GM12891 (cell line): ENCODE results near the gene ANKZF1. TPM values are rescaled to one million over a fixed set of nuclear protein-coding genes. Genes with fewer than 3 reads are reported as not detected.
A peak's percentile ranks its signal among the peaks of the same experiment; 100 is the strongest.

Experiments used
- DNase-seq: peaks from one replicate; pipeline ENCODE4 v3.0.0; 2011; ENCODE audit warnings: low spot score; ENCODE audit not compliant: insufficient read length
- FAIRE-seq: peaks from 2 replicates; lab custom pipeline; 2011; peaks lifted over from hg19 to GRCh38; lab: Jason Lieb, UNC
- PAX5 ChIP-seq: IDR thresholded peaks from 2 replicates; pipeline ENCODE4 v1.6.1; 2011; ENCODE audit warnings: low read length, moderate library complexity, mild to moderate bottlenecking; ENCODE audit not compliant: insufficient read depth, severe bottlenecking
- POLR2A ChIP-seq: IDR thresholded peaks from 2 replicates; pipeline ENCODE4 v1.6.1; 2011; ENCODE audit warnings: low read depth, low read length, control low read depth
- POLR2AphosphoS5 ChIP-seq: IDR thresholded peaks from 2 replicates; pipeline ENCODE4 v1.6.1; 2011; ENCODE audit warnings: low read depth, low read length, control low read depth
- POU2F2 ChIP-seq: IDR thresholded peaks from 2 replicates; pipeline ENCODE4 v1.6.1; 2011; ENCODE audit warnings: low read depth, mild to moderate bottlenecking, control low read depth, low read length, moderate library complexity
- SPI1 ChIP-seq: IDR thresholded peaks from 2 replicates; pipeline ENCODE4 v1.6.1; 2011; ENCODE audit warnings: low read depth, low read length, control low read depth
- TAF1 ChIP-seq: IDR thresholded peaks from 2 replicates; pipeline ENCODE4 v1.6.1; 2011; ENCODE audit warnings: low read depth, low read length, control low read depth
- polyA plus RNA-seq: library from polyadenylated mRNA; unstranded; fragments of >200 nt; gene quantifications from one replicate; pipeline ENCODE4 v1.2.1, GENCODE V29; 2012; ENCODE audit warnings: low read depth, missing spikeins, inconsistent platforms; ENCODE audit not compliant: missing spikeins

Gene ANKZF1
- polyA plus RNA-seq: 55.5 TPM

- TF ChIP-seq PAX5 (no peak), POLR2A (peak; percentile 84), SPI1 (no peak), POU2F2 (peak; percentile 62; the same call in 1 of the 2 replicates), TAF1 (peak; percentile 83), POLR2AphosphoS5 (peak; percentile 89)
- FAIRE-seq (peak; percentile 99), DNase-seq (peak; percentile 99)
These were observed at the start of gene ANKZF1, which contains the start of gene ATG9A for GRCh38 chr2:219229305-219230058. TSS of gene ANKZF1 (plus strand) at chr2:219229806. CDS start at chr2:219230258, 452 bp downstream. TSS of gene ATG9A (minus strand) at chr2:219229636. CDS start at chr2:219228024, 1,612 bp downstream.

DNA sequence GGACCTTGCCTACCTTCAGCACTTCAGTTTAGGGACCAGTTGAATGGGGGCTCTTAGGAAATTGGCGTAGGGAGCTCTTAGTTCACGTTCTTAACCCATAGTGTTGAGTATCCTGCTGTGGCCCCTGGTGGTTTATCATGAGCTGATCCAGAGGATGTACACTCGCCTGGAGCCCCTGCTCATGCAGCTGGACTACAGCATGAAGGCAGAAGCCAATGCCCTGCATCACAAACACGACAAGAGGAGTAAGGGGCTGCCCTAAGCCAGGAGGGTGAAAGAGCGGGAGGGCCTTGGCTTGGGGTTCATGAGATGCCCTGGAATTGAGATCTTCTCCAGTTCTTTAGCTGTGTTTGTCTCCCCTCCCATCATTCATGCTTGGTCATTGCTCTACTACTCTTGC is 48.6 kb upstream of the ANKZF1 start:
- no peak for DNase-seq
- no peak for TF ChIP-seq PAX5
- no peak for TF ChIP-seq POLR2A
- no peak for TF ChIP-seq TAF1
- TF ChIP-seq POLR2AphosphoS5: no peak
- no peak for TF ChIP-seq POU2F2
- TF ChIP-seq SPI1: no peak
- no peak for FAIRE-seq

- no peak for DNase-seq
- TF ChIP-seq PAX5 (no peak), TAF1 (no peak), SPI1 (no peak), POLR2A (no peak), POLR2AphosphoS5 (no peak), POU2F2 (no peak)
- no peak for FAIRE-seq
These were observed 48.1 kb upstream of the ANKZF1 start for GRCh38 chr2:219181531-219181930.

GRCh38 chr2:219182331-219183150 is 47.1 kb upstream of the ANKZF1 start:
- FAIRE-seq (no peak), DNase-seq (no peak)
- TF ChIP-seq POU2F2 (no peak), TAF1 (no peak), POLR2A (no peak), POLR2AphosphoS5 (no peak), PAX5 (no peak), SPI1 (no peak)

GRCh38 chr2:219183151-219183772 is 46.3 kb upstream of the ANKZF1 start:
- TF ChIP-seq POLR2A: no peak
- no peak for TF ChIP-seq TAF1
- no peak for TF ChIP-seq POU2F2
- TF ChIP-seq SPI1: no peak
- no peak for TF ChIP-seq POLR2AphosphoS5
- no peak for TF ChIP-seq PAX5
- no peak for FAIRE-seq
- DNase-seq: no peak

- FAIRE-seq: no peak
- no peak for TF ChIP-seq POU2F2
- TF ChIP-seq POLR2A: no peak
- TF ChIP-seq SPI1: no peak
- TF ChIP-seq PAX5: no peak
- no peak for TF ChIP-seq TAF1
- TF ChIP-seq POLR2AphosphoS5: no peak
These were observed 45.5 kb upstream of the ANKZF1 start for GRCh38 chr2:219184121-219184520.

DNA sequence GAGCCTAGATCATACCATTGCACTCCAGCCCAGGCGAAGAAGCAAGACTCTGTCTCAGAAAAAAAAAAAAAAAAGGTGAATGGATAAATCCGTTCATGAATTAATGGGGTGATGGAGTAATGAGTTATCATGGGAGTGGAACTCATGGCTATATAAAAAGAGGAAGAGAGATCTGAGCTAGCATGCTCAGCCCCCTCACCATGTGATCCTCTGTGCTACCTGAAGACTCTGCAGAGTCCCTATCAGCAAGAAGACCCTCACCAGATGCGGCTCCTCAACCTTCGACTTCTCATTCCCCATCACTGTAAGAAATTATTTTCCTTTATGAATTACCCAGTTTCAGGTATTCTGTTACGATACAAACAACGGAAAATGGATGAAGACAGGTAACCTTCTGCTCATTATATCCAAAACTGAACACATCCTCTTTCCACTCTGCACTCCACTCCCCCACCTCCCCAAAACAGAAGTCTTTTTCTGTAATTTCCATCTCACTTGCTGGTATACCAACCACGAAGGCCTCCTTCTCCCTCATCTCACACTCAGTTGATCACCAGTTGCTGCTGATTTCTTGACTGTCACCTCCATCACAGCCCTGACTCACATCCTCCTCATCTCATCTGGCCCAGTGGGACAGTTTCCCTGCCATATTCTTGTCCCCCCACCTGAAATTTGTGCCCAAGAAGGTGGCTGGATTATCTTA is 42.7 kb upstream of the ANKZF1 start:
- no peak for DNase-seq
- peak; percentile 59 for FAIRE-seq
- TF ChIP-seq SPI1: peak; percentile 75
- TF ChIP-seq POLR2A: no peak

More at GRCh38 chr2:219184121-219184520, 45.5 kb upstream of the ANKZF1 start:
- DNase-seq: no peak

GRCh38 chr2:219197388-219197787 is 32.2 kb upstream of the ANKZF1 start:
- TF ChIP-seq POLR2AphosphoS5 (no peak), POU2F2 (no peak), POLR2A (no peak), TAF1 (no peak), PAX5 (no peak), SPI1 (no peak)
- DNase-seq (no peak), FAIRE-seq (no peak)

- DNase-seq (no peak), FAIRE-seq (no peak)
- TF ChIP-seq TAF1 (no peak), POLR2AphosphoS5 (no peak), PAX5 (no peak), POU2F2 (no peak), POLR2A (no peak), SPI1 (no peak)
These were observed 30.6 kb upstream of the ANKZF1 start for GRCh38 chr2:219198974-219199373.
